SK-N-MC (cell line): ENCODE data around the gene RWDD2A.
A peak's percentile ranks its signal among the peaks of the same experiment; 100 is the strongest.
"Not testable (repeated sequence)": the region's sequence is repeated elsewhere in the genome, so short reads cannot be mapped to it uniquely, and the experiment has no call there.

Experiments
- DNase-seq: peaks from one replicate; pipeline ENCODE4 v3.0.0-alpha.2; 2011; ENCODE audit warnings: low read depth, low spot score
- H3K27ac ChIP-seq: fragments of 200-600 bp; sonication (generic); 2 replicates; pipeline ENCODE4 v1.5.1; 2016; ENCODE audit warnings: mixed run types
- H3K36me3 ChIP-seq: fragments of 200-600 bp; sonication (generic); 2 replicates; pipeline ENCODE4 v1.6.1; 2017; ENCODE audit warnings: antibody characterized with exemption, low read length, mixed read lengths; ENCODE audit not compliant: insufficient read depth
- H3K4me3 ChIP-seq: fragments of 200-600 bp; sonication (generic); 2 replicates; pipeline ENCODE4 v1.5.1; 2016
- H3K9ac ChIP-seq: fragments of 200-600 bp; sonication (generic); 2 replicates; pipeline ENCODE4 v1.8.0; 2017; ENCODE audit warnings: mixed run types, mixed read lengths; ENCODE audit not compliant: insufficient read length
- H3K9me3 ChIP-seq: fragments of 200-600 bp; sonication (generic); 2 replicates; pipeline ENCODE4 v1.6.1; 2017; ENCODE audit warnings: low read depth, mild to moderate bottlenecking, antibody characterized with exemption, low read length, moderate library complexity, mixed read lengths
- EZH2 ChIP-seq: fragments of 200-600 bp; sonication (generic); IDR thresholded peaks from one replicate; pipeline ENCODE4 v1.6.1; 2017; ENCODE audit warnings: antibody characterized with exemption
- FOXP2 ChIP-seq: optimal IDR thresholded peaks from 2 replicates; pipeline ENCODE3; 2011; ENCODE audit warnings: mild to moderate bottlenecking, moderate library complexity; ENCODE audit not compliant: insufficient read depth; ENCODE audit errors: extremely low read length, control extremely low read depth
- POLR2AphosphoS5 ChIP-seq: IDR thresholded peaks from 2 replicates; pipeline ENCODE4 v1.6.1; 2012; ENCODE audit warnings: mild to moderate bottlenecking, low read depth, low read length, borderline replicate concordance

The RWDD2A gene

DNA sequence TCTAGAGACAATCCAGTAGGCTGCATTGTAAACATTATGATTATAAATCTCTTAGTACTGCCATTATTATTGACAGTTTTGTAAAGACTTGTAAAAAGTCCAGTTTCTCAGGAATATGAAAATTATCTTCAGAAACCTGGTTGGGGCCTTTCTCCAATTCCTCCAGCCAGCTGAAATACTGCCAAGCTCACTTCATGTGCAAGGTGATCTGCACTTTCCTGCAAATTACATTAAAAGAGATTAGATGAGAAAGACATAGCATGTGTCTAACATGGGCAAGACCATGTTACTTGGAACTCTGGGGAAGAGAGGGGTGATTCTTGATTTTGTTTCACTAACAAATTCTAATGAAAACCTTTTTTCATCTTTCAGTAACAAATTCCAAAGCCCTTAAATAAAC is 24.1 kb upstream of the RWDD2A start:
- TF ChIP-seq POLR2AphosphoS5 (no peak), EZH2 (no peak), FOXP2 (no peak)
- H3K9ac ChIP-seq = no peak overlapping the region
- no peak overlapping the region for H3K4me3 ChIP-seq
- no peak for DNase-seq
- H3K27ac ChIP-seq = no peak overlapping the region; the same call in 1 of the 2 replicates
- no peaks in the 10 kb centered on the region for H3K9me3 ChIP-seq
- peaks cover 94% of the 10 kb centered on the region for H3K36me3 ChIP-seq

DNA sequence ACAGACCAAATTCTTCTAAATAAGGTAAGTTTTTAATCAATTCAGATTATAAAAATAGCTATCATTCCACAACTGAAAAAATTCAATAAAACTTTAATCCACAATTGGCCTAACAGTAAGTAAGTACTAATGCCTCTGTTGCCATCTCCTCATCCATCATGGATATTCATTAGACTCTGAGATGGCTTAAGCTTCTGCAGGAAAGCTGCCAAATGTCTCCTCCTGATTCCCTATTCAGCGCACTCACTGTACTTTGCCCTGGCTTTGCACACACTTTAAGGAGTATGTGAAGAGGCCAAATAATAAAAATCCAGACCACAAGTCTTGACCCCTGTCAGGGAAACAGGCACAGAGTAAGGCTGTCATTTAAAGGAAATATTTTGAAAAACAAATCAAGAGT is 23.6 kb upstream of the RWDD2A start:
- Histone ChIP-seq H3K9me3 (no peaks in the 10 kb centered on the region), H3K9ac (no peak overlapping the region), H3K36me3 (peaks cover 97% of the 10 kb centered on the region), H3K27ac (no peak overlapping the region), H3K4me3 (no peak overlapping the region)
- no peak for DNase-seq
- no peak for TF ChIP-seq EZH2
- no peak for TF ChIP-seq POLR2AphosphoS5
- TF ChIP-seq FOXP2 = no peak

DNA sequence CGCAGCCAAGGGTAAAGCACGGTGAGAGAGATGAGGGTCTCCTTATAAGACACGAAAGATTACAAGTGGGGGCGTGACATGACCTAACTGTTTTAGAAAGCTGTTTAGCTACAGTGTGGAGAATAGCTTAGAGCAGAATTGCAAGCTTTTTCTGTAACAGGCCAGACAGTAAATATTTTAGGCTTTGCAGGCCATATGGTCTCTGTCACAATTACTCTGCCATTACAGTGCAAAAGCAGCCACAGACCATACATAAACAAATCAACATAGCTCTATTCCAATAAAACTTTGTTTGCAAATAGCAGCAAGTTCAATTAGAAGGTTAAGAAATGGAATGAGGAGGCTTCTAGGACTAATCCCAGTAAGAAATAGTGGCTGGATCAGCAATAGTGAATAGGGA is 16.9 kb upstream of the RWDD2A start:
- H3K36me3 ChIP-seq = peaks cover 74% of the 10 kb centered on the region

DNA sequence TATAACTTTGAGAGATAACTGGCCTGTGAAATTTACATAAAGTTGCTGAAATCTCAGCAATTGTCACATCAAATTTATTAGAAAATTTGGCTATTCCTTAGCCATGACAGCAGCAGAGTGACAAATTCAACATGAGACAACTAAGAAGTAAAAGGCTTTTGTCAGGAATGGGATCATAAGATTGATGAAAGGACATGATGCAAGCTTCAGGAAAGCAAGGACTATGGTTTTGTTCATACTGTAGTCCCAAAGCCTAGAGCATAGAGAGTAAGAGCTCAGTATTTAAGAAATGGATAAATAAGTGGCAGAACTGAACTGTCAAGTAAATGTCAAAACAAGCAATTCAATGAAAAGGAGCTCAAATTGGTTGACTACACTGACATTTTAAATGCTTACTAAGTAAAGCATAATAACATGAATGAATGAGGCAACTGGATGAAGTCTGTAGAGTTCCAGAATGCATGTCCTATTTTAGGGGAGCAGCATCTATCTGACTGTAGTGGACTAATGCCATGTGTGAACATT is 12.7 kb upstream of the RWDD2A start:
- H3K27ac ChIP-seq = no peak overlapping the region
- peaks cover 65% of the 10 kb centered on the region for H3K36me3 ChIP-seq
- no peak overlapping the region for H3K9ac ChIP-seq

More for the DNA sequence above, 16.9 kb upstream of the RWDD2A start:
- no peak overlapping the region for H3K27ac ChIP-seq
- H3K9me3 ChIP-seq = no peaks in the 10 kb centered on the region
- H3K4me3 ChIP-seq = no peak overlapping the region
- no peak for TF ChIP-seq EZH2
- TF ChIP-seq POLR2AphosphoS5 = no peak
- no peak for TF ChIP-seq FOXP2
- H3K9ac ChIP-seq = no peak overlapping the region
- DNase-seq = no peak

DNA sequence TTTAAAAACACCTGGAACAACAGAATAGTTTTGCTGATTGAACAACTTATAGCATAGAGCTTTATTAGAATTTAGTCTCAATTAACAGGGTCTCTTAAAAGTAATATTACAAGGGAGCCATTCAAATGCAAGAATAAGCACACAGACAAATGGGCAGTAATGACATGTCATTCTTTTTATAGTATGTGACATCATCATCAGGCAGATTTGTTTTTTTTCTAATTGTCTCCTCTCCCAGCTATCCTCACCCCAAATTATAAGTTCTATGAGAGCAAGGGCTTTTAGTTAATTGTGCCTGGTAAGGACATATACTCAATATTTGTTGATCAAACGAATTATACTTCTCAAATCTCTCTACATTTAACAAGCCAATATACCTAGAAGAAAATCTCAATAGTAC is 11.0 kb upstream of the RWDD2A start:
- Histone ChIP-seq H3K36me3 (peaks cover 65% of the 10 kb centered on the region), H3K9ac (no peak overlapping the region), H3K9me3 (no peaks in the 10 kb centered on the region), H3K4me3 (no peak overlapping the region), H3K27ac (no peak overlapping the region)
- DNase-seq = no peak
- TF ChIP-seq FOXP2 (no peak), EZH2 (no peak), POLR2AphosphoS5 (no peak)

More for the DNA sequence above, 12.7 kb upstream of the RWDD2A start:
- DNase-seq = no peak
- Histone ChIP-seq H3K9me3 (no peaks in the 10 kb centered on the region), H3K4me3 (no peak overlapping the region)
- TF ChIP-seq FOXP2 (no peak), EZH2 (no peak), POLR2AphosphoS5 (no peak)

DNA sequence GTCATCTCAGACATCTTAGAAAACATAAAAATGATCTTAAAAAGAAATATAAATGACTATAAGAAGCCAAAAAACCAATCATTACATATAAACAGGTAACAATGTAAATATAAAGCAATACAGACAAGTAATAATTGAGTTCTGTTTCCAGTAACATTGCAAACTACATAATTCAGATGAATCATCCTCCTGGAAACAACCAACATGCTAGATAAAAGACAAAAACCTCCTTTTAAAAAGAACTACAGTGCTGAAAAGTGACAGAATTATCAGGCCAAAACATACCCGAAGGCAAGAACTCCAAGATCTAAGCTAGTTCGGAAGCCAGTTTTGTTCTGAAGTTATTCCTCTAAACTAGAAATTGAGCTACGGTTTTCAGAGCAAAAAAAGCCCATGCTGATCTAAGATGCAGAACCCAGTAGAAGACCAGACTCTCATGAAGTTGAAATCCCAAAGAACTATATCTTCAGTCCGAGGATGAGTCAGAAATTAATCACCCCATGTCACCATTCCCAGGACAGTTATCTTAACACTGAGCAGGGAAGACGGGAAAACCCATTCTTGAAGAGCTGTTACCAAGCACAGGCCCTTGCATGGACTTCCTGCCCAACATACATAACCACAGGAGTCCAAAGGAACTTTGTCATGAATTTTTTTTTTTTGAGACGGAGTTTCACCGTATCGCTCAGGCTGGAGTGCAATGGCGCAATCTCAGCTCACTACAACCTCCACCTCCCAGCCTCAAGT is 9.9 kb upstream of the RWDD2A start:
- TF ChIP-seq EZH2 = no peak
- no peak for TF ChIP-seq FOXP2
- no peak for TF ChIP-seq POLR2AphosphoS5
- no peak overlapping the region for H3K4me3 ChIP-seq
- no peak for DNase-seq
- H3K27ac ChIP-seq = no peak overlapping the region
- no peaks in the 10 kb centered on the region for H3K9me3 ChIP-seq
- no peak overlapping the region for H3K9ac ChIP-seq
- peaks cover 63% of the 10 kb centered on the region for H3K36me3 ChIP-seq

DNA sequence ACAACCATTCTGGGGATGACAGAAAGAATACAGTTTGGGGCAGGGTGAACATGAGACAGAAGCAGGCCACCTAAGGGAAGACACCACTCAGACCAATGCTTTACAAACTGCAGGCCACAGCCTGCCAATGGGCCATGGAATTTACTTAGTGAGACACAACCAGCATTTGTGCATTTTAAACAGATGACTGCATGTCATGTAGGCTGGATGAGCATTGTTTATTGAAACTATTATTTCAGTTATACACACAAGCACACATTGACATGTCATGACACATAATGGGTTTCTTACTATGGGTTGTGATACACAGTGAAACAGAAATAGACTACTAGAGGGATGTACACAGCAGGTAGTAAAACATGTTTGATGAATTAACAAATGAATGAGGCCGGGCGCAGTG is 8.1 kb upstream of the RWDD2A start:
- Histone ChIP-seq H3K9me3 (no peaks in the 10 kb centered on the region), H3K4me3 (no peak overlapping the region), H3K36me3 (peaks cover 69% of the 10 kb centered on the region), H3K9ac (no peak overlapping the region), H3K27ac (no peak overlapping the region)
- no peak for DNase-seq
- TF ChIP-seq EZH2 = no peak
- no peak for TF ChIP-seq FOXP2
- no peak for TF ChIP-seq POLR2AphosphoS5

DNA sequence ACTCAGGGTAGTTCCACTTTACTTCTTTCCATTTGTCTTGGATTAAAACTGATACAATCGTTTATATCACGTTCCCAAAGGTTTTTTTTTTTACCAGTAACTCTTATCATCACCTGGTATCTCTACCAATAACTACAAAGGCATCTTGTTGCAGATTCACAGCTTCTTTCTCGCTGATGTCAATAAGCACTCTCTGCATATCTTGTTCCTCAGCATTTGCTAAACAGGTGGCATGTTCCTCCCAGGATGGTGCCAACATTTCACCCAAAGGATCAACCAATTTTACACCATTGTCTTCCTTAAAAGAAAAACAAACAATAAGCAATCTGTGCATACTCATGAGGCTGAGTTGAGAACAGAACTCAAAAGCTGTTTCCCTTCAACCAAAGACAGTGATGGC is 4.7 kb upstream of the RWDD2A start:
- TF ChIP-seq FOXP2 = no peak
- Histone ChIP-seq H3K36me3 (peaks cover 48% of the 10 kb centered on the region), H3K4me3 (no peak overlapping the region)

DNA sequence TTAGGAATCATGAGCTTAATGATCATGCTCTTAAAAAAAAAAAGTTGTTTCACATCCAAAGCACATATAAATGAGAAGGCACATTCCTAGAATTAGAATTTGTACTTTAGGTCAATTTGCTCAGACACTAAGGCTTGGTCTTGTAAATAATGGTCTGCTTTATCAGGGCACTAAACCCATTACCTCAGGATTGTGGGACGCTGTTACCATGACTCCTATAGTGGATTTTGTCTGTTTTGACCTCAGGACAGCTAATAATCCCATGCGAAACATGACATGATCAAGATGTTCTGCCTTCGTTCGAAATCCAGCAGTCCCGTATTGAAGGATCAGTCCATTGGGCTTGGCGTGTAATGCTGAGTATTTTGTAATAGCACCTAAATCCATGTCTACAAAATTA is 2.5 kb upstream of the RWDD2A start:
- Histone ChIP-seq H3K27ac (no peak overlapping the region), H3K9ac (no peak overlapping the region), H3K9me3 (no peaks in the 10 kb centered on the region), H3K36me3 (peaks cover 38% of the 10 kb centered on the region), H3K4me3 (no peak overlapping the region)
- TF ChIP-seq EZH2 (no peak), POLR2AphosphoS5 (no peak), FOXP2 (no peak)
- no peak for DNase-seq

More for the DNA sequence above, 4.7 kb upstream of the RWDD2A start:
- Histone ChIP-seq H3K9ac (no peak overlapping the region), H3K27ac (no peak overlapping the region), H3K9me3 (no peaks in the 10 kb centered on the region)
- DNase-seq = no peak

DNA sequence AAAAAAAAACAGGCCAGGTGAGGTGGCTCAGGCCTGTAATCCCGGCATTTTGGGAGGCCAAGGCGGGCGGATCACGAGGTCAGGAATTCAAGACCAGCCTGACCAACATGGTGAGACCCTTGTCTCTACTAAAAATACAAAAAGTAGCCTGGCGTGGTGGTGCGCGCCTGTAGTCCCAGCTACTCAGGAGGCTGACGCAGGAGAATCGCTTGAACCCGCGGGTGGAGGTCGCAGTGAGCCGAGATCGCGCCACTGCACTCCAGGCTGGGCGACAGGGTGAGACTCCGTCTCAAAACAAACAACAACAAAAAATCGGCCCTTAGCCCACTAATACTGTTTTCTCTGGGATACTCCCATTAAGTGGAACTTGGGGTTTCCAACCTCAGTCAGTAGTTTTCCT is 1.2 kb upstream of the RWDD2A start:
- DNase-seq, H3K9me3 ChIP-seq, H3K27ac ChIP-seq: not testable (repeated sequence)
- Histone ChIP-seq H3K9ac (peak overlapping the region; percentile 85), H3K36me3 (peaks cover 29% of the 10 kb centered on the region), H3K4me3 (peak overlapping the region; percentile 97)
